ENCODE data around the gene WDFY2.
A peak's percentile ranks its signal among the peaks of the same experiment; 100 is the strongest.

GRCh38 chr13:51552027-51552426, 32.2 kb upstream of the WDFY2 start:
- peak in 1 of 4 donors; percentile 26 for TF ChIP-seq POLR2A (IDR thresholded peaks at IDR 0.05)
- no peak for TF ChIP-seq EP300 (IDR thresholded peaks at IDR 0.05)

Data from upper lobe of left lung (tissue), 4 donors.